ENCODE results near the gene ALG11.

DNA sequence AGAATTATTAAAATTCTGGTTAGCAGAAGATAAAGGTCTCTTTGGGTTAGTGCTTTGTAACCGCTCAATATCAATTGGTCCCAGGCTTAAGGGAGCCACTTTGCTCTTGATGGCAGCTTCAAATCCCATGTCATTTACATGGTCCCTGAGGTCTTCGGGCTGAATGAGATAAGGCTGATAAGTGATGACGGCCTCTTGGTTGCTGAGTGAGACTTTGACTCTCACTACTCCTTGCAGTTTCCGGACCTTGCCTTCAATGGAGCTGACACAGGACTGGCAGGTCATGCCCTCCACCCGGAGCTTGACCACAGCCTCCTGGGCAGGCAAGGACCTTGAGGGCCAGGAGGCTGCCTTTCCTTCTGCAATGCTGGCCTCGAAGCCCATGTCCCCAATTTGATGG, 37.7 kb upstream of the ALG11 start:
- TF ChIP-seq, protein P1, sequence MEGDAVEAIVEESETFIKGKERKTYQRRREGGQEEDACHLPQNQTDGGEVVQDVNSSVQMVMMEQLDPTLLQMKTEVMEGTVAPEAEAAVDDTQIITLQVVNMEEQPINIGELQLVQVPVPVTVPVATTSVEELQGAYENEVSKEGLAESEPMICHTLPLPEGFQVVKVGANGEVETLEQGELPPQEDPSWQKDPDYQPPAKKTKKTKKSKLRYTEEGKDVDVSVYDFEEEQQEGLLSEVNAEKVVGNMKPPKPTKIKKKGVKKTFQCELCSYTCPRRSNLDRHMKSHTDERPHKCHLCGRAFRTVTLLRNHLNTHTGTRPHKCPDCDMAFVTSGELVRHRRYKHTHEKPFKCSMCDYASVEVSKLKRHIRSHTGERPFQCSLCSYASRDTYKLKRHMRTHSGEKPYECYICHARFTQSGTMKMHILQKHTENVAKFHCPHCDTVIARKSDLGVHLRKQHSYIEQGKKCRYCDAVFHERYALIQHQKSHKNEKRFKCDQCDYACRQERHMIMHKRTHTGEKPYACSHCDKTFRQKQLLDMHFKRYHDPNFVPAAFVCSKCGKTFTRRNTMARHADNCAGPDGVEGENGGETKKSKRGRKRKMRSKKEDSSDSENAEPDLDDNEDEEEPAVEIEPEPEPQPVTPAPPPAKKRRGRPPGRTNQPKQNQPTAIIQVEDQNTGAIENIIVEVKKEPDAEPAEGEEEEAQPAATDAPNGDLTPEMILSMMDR (IDR thresholded peaks at IDR 0.05) = no peak
- TF ChIP-seq REST (IDR thresholded peaks at IDR 0.05; ENCODE audit: insufficient read depth in 1 of 2, low read depth in 2 of 2, low read length in 1 of 2) = no peak

Measured in Panc1 (cell line).